Measurements from ENCODE around the gene VPS33B. TPM values are rescaled to one million over a fixed set of nuclear protein-coding genes. Genes with fewer than 3 reads are reported as not detected.
"Not testable (repeated sequence)": the region's sequence is repeated elsewhere in the genome, so short reads cannot be mapped to it uniquely, and the experiment has no call there.

Gene VPS33B
- total RNA-seq, 2 donors from 2014 or later = 21.4 to 23.4 TPM

- not testable (repeated sequence) for ATAC-seq (replicated peaks); H3K4me3 Mint-ChIP-seq; H3K27me3 Mint-ChIP-seq; H3K27ac Mint-ChIP-seq; H3K9me3 Mint-ChIP-seq
- H3K4me1 Mint-ChIP-seq = peaks cover 13% of the 10 kb centered on the region
- H3K36me3 Mint-ChIP-seq (ENCODE audit: low read depth) = peaks cover 90% of the 10 kb centered on the region
Measured at GRCh38 chr15:91013701-91014100, 8.7 kb downstream of the VPS33B start.

DNA sequence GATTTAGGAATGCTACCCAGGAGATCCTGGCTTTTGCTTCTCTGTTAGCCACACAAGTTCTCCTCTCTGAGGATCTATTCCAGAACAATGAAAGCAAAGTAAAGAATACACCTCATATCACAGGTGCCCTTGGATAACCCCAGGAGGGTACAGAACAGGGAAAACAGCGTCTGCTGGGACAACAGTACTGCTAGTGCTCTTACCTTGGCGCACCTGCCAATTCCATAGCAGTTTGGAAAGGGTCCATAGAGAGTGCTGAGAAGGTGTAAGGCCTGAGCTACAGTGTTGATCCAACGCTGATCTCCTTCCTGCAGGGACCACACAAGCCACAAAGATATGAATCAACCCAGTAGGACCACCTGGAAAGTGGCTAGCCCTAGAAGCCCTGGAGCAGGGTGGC, 15.1 kb downstream of the VPS33B start:
- peaks cover 95% of the 10 kb centered on the region for H3K36me3 Mint-ChIP-seq (ENCODE audit: low read depth)

DNA sequence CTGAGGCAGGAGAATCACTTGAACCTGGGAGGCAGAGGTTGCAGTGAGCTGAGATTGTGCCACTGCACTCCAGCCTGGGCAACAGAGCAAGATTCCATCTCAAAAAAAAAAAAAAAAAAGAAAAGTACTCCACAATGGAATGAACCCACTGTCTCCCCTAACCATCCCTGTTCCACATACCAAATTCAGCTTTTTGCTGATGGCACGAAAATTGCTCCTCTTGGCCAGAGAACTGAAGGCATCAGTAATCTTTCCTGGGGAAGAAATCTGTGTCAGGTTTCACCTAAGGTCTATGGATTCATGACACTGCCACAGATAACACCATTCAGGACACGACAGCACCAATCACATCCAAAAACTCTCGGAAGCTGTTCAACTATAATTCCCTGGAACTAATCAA, 21.2 kb downstream of the VPS33B start:
- no peaks in the 10 kb centered on the region for H3K27me3 Mint-ChIP-seq
- H3K36me3 Mint-ChIP-seq (ENCODE audit: low read depth) = peaks cover 93% of the 10 kb centered on the region
- no peak overlapping the region for H3K27ac Mint-ChIP-seq
- no peak for ATAC-seq (replicated peaks)
- peaks cover under 1% of the 10 kb centered on the region for H3K4me1 Mint-ChIP-seq
- H3K9me3 Mint-ChIP-seq = no peaks in the 10 kb centered on the region
- H3K4me3 Mint-ChIP-seq = no peak overlapping the region

More for the DNA sequence above, 15.1 kb downstream of the VPS33B start:
- no peak for ATAC-seq (replicated peaks)
- no peak overlapping the region for H3K4me3 Mint-ChIP-seq
- no peaks in the 10 kb centered on the region for H3K4me1 Mint-ChIP-seq
- H3K27ac Mint-ChIP-seq = no peak overlapping the region
- H3K27me3 Mint-ChIP-seq = no peaks in the 10 kb centered on the region
- no peaks in the 10 kb centered on the region for H3K9me3 Mint-ChIP-seq

DNA sequence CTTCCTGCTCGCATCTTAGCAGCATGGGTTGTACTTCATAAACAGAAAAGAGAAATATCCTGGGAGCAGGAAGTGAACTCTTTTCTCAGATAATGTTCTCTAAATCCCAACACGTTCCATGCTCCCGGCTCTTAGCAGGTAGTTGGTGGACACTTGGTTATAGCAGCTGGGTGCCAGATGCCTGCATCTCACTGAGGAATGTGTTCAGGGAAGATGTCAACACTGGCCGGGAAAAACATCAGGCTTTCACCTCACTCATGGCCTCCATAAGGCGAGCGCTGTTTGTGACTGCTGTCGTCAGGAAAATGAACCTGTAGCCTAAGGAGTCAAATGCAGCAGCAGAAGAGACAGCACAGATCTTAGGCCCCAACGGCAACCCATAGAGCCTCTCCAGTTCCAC, 23.7 kb downstream of the VPS33B start:
- H3K27ac Mint-ChIP-seq = no peak overlapping the region
- H3K36me3 Mint-ChIP-seq (ENCODE audit: low read depth) = peaks cover 74% of the 10 kb centered on the region
- H3K9me3 Mint-ChIP-seq = no peaks in the 10 kb centered on the region
- no peak overlapping the region for H3K4me3 Mint-ChIP-seq
- peaks cover 3% of the 10 kb centered on the region for H3K4me1 Mint-ChIP-seq
- ATAC-seq (replicated peaks) = no peak
- H3K27me3 Mint-ChIP-seq = no peaks in the 10 kb centered on the region

GRCh38 chr15:90994417-90995311, 27.7 kb downstream of the VPS33B start, which contains the start of gene PRC1:
TSS of gene PRC1 (minus strand) at chr15:90994535. CDS start at chr15:90994417, 118 bp downstream.
- Mint-ChIP-seq H3K27ac (peak within 1 kb of the TSS; percentile 90), H3K9me3 (no peaks in the 10 kb centered on the region), H3K4me1 (peaks cover 14% of the 10 kb centered on the region), H3K36me3 (ENCODE audit: low read depth) (peaks cover 53% of the 10 kb centered on the region), H3K4me3 (peak within 1 kb of the TSS; percentile 90), H3K27me3 (no peaks in the 10 kb centered on the region)
- ATAC-seq (replicated peaks) = peak; percentile 99

GRCh38 chr15:90994059-90994416, 28.4 kb downstream of the VPS33B start:
- peak overlapping the region; percentile 90 for H3K27ac Mint-ChIP-seq
- H3K4me1 Mint-ChIP-seq = peaks cover 14% of the 10 kb centered on the region
- peak overlapping the region; percentile 90 for H3K4me3 Mint-ChIP-seq
- peak; percentile 22 for ATAC-seq (replicated peaks)
- H3K36me3 Mint-ChIP-seq (ENCODE audit: low read depth) = peaks cover 47% of the 10 kb centered on the region
- H3K27me3 Mint-ChIP-seq = no peaks in the 10 kb centered on the region
- H3K9me3 Mint-ChIP-seq = no peaks in the 10 kb centered on the region

GRCh38 chr15:90991587-90992285, 30.7 kb downstream of the VPS33B start:
- peaks cover 25% of the 10 kb centered on the region for H3K36me3 Mint-ChIP-seq (ENCODE audit: low read depth)
- H3K4me1 Mint-ChIP-seq = peaks cover 25% of the 10 kb centered on the region
- H3K4me3 Mint-ChIP-seq = peak overlapping the region; percentile 90
- no peak for ATAC-seq (replicated peaks)
- H3K9me3 Mint-ChIP-seq = no peaks in the 10 kb centered on the region
- H3K27me3 Mint-ChIP-seq = no peaks in the 10 kb centered on the region
- no peak overlapping the region for H3K27ac Mint-ChIP-seq

DNA sequence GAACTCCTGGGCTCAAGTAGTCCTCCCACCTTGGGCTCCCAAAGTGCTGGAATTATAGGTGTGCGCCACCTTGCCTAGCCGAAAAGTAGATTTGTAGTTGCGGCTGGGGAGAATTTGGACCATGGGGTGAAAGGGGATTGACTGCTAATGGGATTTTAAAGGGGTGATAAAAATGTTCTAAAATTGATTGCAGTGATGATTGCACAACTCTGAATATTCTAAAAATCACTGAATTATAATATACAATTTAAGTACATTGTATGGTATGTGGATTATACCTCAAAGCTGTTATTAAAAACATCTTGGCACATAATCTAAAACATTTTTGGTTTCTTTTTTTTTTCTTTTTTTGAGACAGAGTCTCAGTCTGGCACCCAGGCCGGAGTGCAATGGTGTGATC, 31.9 kb downstream of the VPS33B start:
- Mint-ChIP-seq H3K36me3 (ENCODE audit: low read depth) (peaks cover 25% of the 10 kb centered on the region), H3K4me3 (no peak overlapping the region), H3K27ac (no peak overlapping the region), H3K27me3 (no peaks in the 10 kb centered on the region), H3K4me1 (peaks cover 21% of the 10 kb centered on the region), H3K9me3 (no peaks in the 10 kb centered on the region)
- ATAC-seq (replicated peaks) = no peak

DNA sequence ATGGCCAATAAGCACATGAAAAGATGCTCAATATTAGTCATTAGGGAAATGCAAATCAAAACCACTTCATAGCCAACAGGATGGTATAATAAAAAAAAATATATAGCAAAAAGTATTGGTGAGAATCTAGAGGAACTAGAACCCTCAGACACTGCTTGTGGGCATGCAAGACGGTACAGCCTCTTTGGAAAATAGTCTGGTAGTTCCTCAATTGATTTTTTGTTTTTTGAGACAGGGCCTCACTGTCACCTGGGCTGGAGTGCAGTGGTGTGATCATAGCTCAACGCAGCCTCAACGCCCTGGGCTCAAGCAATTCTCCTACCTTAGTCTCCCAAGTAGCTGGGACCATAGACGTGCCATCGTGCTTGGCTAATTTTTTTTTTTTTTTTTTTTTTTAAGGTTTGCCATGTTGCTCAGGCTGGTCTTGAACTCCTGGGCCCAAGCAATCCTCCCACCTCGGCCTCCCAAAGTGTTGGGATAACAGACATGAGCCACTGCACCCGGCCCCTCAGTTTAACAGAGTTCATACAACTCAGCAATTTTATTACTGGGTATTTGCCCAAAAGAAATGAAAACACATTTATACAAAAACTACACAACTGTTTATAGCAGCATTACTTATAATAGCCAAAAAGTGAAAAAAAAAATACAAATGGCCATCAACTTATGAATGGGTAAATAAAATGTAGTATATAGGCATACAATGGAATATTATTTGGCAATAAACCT, 33.2 kb downstream of the VPS33B start:
- H3K4me1 Mint-ChIP-seq = peaks cover 21% of the 10 kb centered on the region
- no peaks in the 10 kb centered on the region for H3K27me3 Mint-ChIP-seq
- H3K27ac Mint-ChIP-seq = no peak overlapping the region
- no peak for ATAC-seq (replicated peaks)
- no peaks in the 10 kb centered on the region for H3K9me3 Mint-ChIP-seq
- H3K4me3 Mint-ChIP-seq = peak overlapping the region; percentile 6
- H3K36me3 Mint-ChIP-seq (ENCODE audit: low read depth) = peaks cover 30% of the 10 kb centered on the region

DNA sequence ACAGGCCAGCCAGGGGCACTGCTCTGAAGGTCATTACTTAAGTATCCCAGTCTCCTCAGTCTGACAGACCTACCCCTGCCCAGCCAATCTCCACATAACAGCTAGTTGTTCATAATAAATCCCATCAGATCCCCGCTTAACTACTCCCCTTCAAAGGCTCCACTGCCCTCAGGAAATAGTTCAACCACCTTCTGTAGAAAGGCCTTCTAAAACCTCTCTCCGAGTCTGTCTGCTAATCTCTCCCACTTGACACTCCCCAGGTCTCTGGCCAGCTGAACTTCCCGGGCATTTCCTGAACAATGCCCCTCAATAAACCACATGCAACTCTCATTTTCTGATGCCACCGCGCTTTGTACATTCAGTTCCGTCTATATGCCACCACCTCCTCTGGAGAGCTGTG, 34.1 kb downstream of the VPS33B start:
- no peak overlapping the region for H3K27ac Mint-ChIP-seq
- peaks cover 22% of the 10 kb centered on the region for H3K4me1 Mint-ChIP-seq
- H3K36me3 Mint-ChIP-seq (ENCODE audit: low read depth) = peaks cover 34% of the 10 kb centered on the region
- no peaks in the 10 kb centered on the region for H3K27me3 Mint-ChIP-seq
- H3K4me3 Mint-ChIP-seq = peak overlapping the region; percentile 6
- H3K9me3 Mint-ChIP-seq = no peaks in the 10 kb centered on the region
- no peak for ATAC-seq (replicated peaks)

DNA sequence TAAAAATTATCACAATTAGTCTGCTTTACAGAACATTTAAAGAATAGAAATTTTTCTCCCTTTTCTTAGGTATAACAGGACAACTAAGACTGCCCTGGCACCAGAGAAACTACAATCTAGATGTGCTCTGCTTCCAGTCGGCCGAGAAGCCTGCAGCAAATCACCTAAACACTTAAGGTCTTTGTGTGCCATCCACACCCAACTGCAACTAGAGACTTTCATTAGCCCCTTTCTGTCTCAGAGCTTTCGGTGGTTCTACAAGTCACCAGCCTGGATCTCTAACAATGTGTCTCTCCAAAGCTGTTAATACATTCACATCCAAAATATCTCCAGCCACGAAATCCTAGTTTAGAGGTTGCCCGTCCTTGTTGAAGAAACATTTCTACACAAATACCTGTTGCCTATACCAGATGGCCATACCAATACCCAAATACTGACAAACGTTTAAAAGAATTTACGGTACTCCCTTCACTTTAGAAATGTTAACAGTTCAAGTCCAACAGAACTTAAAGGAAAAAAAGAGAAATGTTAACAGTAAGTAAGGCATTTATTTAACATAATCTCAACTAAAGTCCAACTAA, 34.7 kb downstream of the VPS33B start:
- Mint-ChIP-seq H3K4me1 (peaks cover 24% of the 10 kb centered on the region), H3K36me3 (ENCODE audit: low read depth) (peaks cover 34% of the 10 kb centered on the region), H3K4me3 (no peak overlapping the region), H3K27me3 (no peaks in the 10 kb centered on the region), H3K27ac (no peak overlapping the region), H3K9me3 (no peaks in the 10 kb centered on the region)
- no peak for ATAC-seq (replicated peaks)

DNA sequence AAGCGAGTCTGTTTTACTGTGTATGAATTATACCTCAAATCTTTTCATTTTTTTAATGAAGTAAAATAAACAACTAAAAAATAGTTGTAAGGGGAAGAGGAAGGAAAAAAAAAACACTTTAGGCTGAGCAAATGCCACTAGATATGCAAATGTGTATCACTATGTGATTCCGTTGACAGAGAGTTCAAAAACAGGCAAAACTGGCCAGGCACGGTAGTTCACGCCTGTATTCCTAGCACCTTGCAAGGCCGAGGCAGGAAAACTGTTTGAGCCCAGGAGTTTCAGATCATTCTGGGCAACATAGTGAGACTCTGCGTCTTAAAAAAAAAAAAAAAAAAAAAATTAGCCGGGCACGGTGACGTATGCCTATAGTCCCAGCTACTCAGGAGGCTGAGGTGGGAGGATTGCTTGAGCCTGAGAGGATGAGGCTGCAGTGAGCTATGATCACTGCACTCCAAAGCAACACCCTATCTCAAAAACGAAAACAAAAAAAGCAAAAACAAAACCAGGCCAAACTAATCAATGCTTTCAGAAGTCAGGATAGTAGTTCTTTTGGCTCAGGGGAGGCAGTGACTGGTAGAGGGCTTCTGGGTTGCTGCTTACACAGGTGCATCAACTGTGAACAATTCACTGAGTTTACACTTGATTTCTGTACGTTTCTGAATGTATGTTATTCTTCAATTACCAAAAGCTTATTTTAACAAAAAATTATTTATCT, 35.4 kb downstream of the VPS33B start:
- H3K9me3 Mint-ChIP-seq = no peaks in the 10 kb centered on the region
- no peak overlapping the region for H3K4me3 Mint-ChIP-seq
- ATAC-seq (replicated peaks) = no peak
- peaks cover 38% of the 10 kb centered on the region for H3K36me3 Mint-ChIP-seq (ENCODE audit: low read depth)
- no peaks in the 10 kb centered on the region for H3K27me3 Mint-ChIP-seq
- no peak overlapping the region for H3K27ac Mint-ChIP-seq
- peaks cover 20% of the 10 kb centered on the region for H3K4me1 Mint-ChIP-seq

- ATAC-seq (replicated peaks) = peak; percentile 63
- no peak overlapping the region for H3K4me3 Mint-ChIP-seq
- no peaks in the 10 kb centered on the region for H3K9me3 Mint-ChIP-seq
- peaks cover 7% of the 10 kb centered on the region for H3K4me1 Mint-ChIP-seq
- H3K27me3 Mint-ChIP-seq = no peaks in the 10 kb centered on the region
- no peak overlapping the region for H3K27ac Mint-ChIP-seq
- H3K36me3 Mint-ChIP-seq (ENCODE audit: low read depth) = peaks cover 80% of the 10 kb centered on the region
Measured at GRCh38 chr15:90982135-90982534, 40.3 kb downstream of the VPS33B start.

GRCh38 chr15:90981681-90982080, 40.7 kb downstream of the VPS33B start:
- H3K9me3 Mint-ChIP-seq = no peaks in the 10 kb centered on the region
- H3K4me1 Mint-ChIP-seq = peaks cover 7% of the 10 kb centered on the region
- H3K27ac Mint-ChIP-seq = peak overlapping the region; percentile 9
- no peak for ATAC-seq (replicated peaks)
- H3K4me3 Mint-ChIP-seq = no peak overlapping the region
- H3K36me3 Mint-ChIP-seq (ENCODE audit: low read depth) = peaks cover 85% of the 10 kb centered on the region
- no peaks in the 10 kb centered on the region for H3K27me3 Mint-ChIP-seq

All from activated T-helper 17 cell treated with anti-CD3 and anti-CD28 coated beads, Interleukin-2, amount 50 U/mL, for 72 hours (primary cell).